IMR-90 (cell line): ENCODE data around the gene MUSTN1. TPM values are rescaled to one million over a fixed set of nuclear protein-coding genes. Genes with fewer than 3 reads are reported as not detected.

ENCODE experiments used
- ATAC-seq: fragments of 200-7000 bp; cut with Tn5 transposase; 2 replicates; pipeline ENCODE4 v1.9.1; 2020; ENCODE audit warnings: low read depth, mild to moderate bottlenecking, moderate library complexity
- BruUV-seq: library from RNA; stranded (reverse); fragments of 400-500 nt; replicated peaks from 2 replicates; lab custom pipeline; 2021; lab: Mats Ljungman, UMichigan
- CTCF ChIA-PET: fragments of 300-600 bp; formaldehyde crosslinking; extraction: SDS; loops from one replicate; lab custom pipeline; 2021; ENCODE audit warnings: antibody characterized with exemption; lab: Yijun Ruan, JAX
- POLR2A ChIA-PET: fragments of 300-600 bp; sonication (Branson Sonifier 250); formaldehyde crosslinking; loops from one replicate; lab custom pipeline; 2022; ENCODE audit warnings: antibody characterized with exemption; ENCODE audit not compliant: unreplicated experiment; lab: Charles Lee
- DNase-seq: peaks from one replicate; pipeline ENCODE4 v3.0.0; 2013
- H2AFZ ChIP-seq: replicated peaks from 2 replicates; pipeline ENCODE3; 2013; ENCODE audit warnings: low read length, mild to moderate bottlenecking; ENCODE audit not compliant: poor library complexity
- H2AK5ac ChIP-seq: 2 replicates; pipeline ENCODE4 v1.6.1; 2013; ENCODE audit warnings: low read depth, low read length, inconsistent platforms
- H2AK9ac ChIP-seq: replicated peaks from 2 replicates; pipeline ENCODE3; 2013; ENCODE audit warnings: mild to moderate bottlenecking, low read depth, low read length, moderate library complexity; ENCODE audit not compliant: poor library complexity
- H2BK120ac ChIP-seq: 2 replicates; pipeline ENCODE4 v1.6.1; 2013; ENCODE audit warnings: low read depth, low read length, inconsistent platforms
- H2BK15ac ChIP-seq: 3 replicates; pipeline ENCODE4 v1.6.1; 2013; ENCODE audit warnings: low read depth, low read length, inconsistent platforms
- H2BK20ac ChIP-seq: 2 replicates; pipeline ENCODE4 v1.6.1; 2013; ENCODE audit warnings: low read depth, mild to moderate bottlenecking, inconsistent platforms, low read length, moderate library complexity
- H2BK5ac ChIP-seq: 2 replicates; pipeline ENCODE4 v1.6.1; 2013; ENCODE audit warnings: mild to moderate bottlenecking, low read depth, low read length, inconsistent platforms; ENCODE audit not compliant: poor library complexity, severe bottlenecking
- H3K14ac ChIP-seq: replicated peaks from 2 replicates; pipeline ENCODE4 v1.6.1; 2013; ENCODE audit warnings: low read depth, low read length, inconsistent platforms
- H3K18ac ChIP-seq: 2 replicates; pipeline ENCODE4 v1.6.1; 2013; ENCODE audit warnings: low read depth, low read length, control low read depth
- H3K23ac ChIP-seq: 2 replicates; pipeline ENCODE4 v1.6.1; 2013; ENCODE audit warnings: low read depth, low read length, inconsistent platforms
- H3K27ac ChIP-seq: 2 replicates; pipeline ENCODE4 v1.5.1; 2013; ENCODE audit warnings: mild to moderate bottlenecking, control low read depth, low read length; ENCODE audit not compliant: insufficient read depth
- H3K27me3 ChIP-seq: 2 replicates; pipeline ENCODE4 v1.6.1; 2013; ENCODE audit warnings: low read length; ENCODE audit not compliant: control insufficient read depth, insufficient read depth
- H3K36me3 ChIP-seq: 2 replicates; pipeline ENCODE4 v1.6.1; 2013; ENCODE audit warnings: low read length, mixed read lengths; ENCODE audit not compliant: control insufficient read depth, insufficient read depth
- H3K4ac ChIP-seq: 2 replicates; pipeline ENCODE4 v1.6.1; 2013; ENCODE audit warnings: low read depth, low read length, inconsistent platforms
- H3K4me1 ChIP-seq: 2 replicates; pipeline ENCODE4 v1.6.1; 2013; ENCODE audit warnings: low read length, mixed read lengths; ENCODE audit not compliant: control insufficient read depth, insufficient read depth
- H3K4me2 ChIP-seq: 2 replicates; pipeline ENCODE4 v1.6.1; 2013; ENCODE audit warnings: low read depth, mild to moderate bottlenecking, control low read depth, low read length, moderate library complexity
- H3K4me3 ChIP-seq: 2 replicates; pipeline ENCODE4 v1.5.1; 2013; ENCODE audit warnings: low read depth, mild to moderate bottlenecking, control low read depth, low read length, moderate library complexity; ENCODE audit not compliant: insufficient read depth
- H3K56ac ChIP-seq: 2 replicates; pipeline ENCODE4 v1.6.1; 2013; ENCODE audit warnings: low read length, inconsistent platforms; ENCODE audit not compliant: insufficient read depth; ENCODE audit errors: extremely low read depth
- H3K79me1 ChIP-seq, 2 experiments: 2 replicates each; pipeline ENCODE4 v1.6.1; 2013; ENCODE audit warnings: low read length in 2 of 2, inconsistent platforms in 1 of 2, low read depth in 1 of 2
- H3K9ac ChIP-seq: 2 replicates; pipeline ENCODE4 v1.6.1; 2013; ENCODE audit warnings: low read depth, low read length, control low read depth
- H3K9me1 ChIP-seq: 2 replicates; pipeline ENCODE4 v1.6.1; 2013; ENCODE audit warnings: low read length, inconsistent platforms; ENCODE audit not compliant: insufficient read depth
- H3K9me3 ChIP-seq: 2 replicates; pipeline ENCODE4 v1.6.1; 2013; ENCODE audit warnings: low read length; ENCODE audit not compliant: control insufficient read depth, insufficient read depth
- H4K20me1 ChIP-seq: 2 replicates; pipeline ENCODE4 v1.6.1; 2013; ENCODE audit warnings: low read length, inconsistent platforms; ENCODE audit not compliant: insufficient read depth
- H4K5ac ChIP-seq: 2 replicates; pipeline ENCODE4 v1.6.1; 2013; ENCODE audit warnings: mild to moderate bottlenecking, low read depth, low read length, control low read depth
- H4K8ac ChIP-seq, 2 experiments: 2 replicates each; pipeline ENCODE4 v1.6.1; 2013; ENCODE audit warnings: low read depth in 2 of 2, low read length in 2 of 2, control low read depth in 1 of 2, inconsistent platforms in 1 of 2
- H4K91ac ChIP-seq: 2 replicates; pipeline ENCODE4 v1.6.1; 2013; ENCODE audit warnings: low read depth, low read length, inconsistent platforms; ENCODE audit not compliant: insufficient read depth
- ELK1 ChIP-seq: fragments of 150-350 bp; IDR thresholded peaks from 2 replicates; pipeline ENCODE4 v1.6.1; 2016; ENCODE audit warnings: low read depth, mild to moderate bottlenecking, low read length, moderate library complexity, borderline replicate concordance
- MXI1 ChIP-seq: IDR thresholded peaks from 2 replicates; pipeline ENCODE4 v1.6.1; 2012; ENCODE audit warnings: low read depth, mild to moderate bottlenecking, low read length, moderate library complexity, borderline replicate concordance
- NFE2L2 ChIP-seq: fragments of 150-350 bp; IDR thresholded peaks from 2 replicates; pipeline ENCODE4 v1.6.1; 2016; ENCODE audit warnings: low read depth, mild to moderate bottlenecking, low read length
- POLR2A ChIP-seq: IDR thresholded peaks from 2 replicates; pipeline ENCODE4 v1.6.1; 2012; ENCODE audit warnings: mild to moderate bottlenecking, low read depth, low read length
- WGBS, 2 experiments: methylation state at CpG; one replicate each; pipeline versions ENCODE4 v1.1.5 to v1.1.7; 2013; ENCODE audit warnings: missing lambda C conversion rate in 2 of 2; ENCODE audit not compliant: insufficient read length in 1 of 2; ENCODE audit errors: extremely low coverage in 2 of 2; 5-methylcytosine and 5-hydroxymethylcytosine counted together
- dilution Hi-C: fragments of 300-500 bp; cut with HindIII; formaldehyde crosslinking; loops from one replicate; pipeline ENCODE4 v1.14.3; 2018; ENCODE audit warnings: low sequenced_read_pairs; ENCODE audit not compliant: unreplicated experiment
- in situ Hi-C: fragments of 300-500 bp; cut with MboI; formaldehyde crosslinking; loops from 3 replicates; pipeline ENCODE4 v1.14.3; 2019; ENCODE audit warnings: low sequenced_read_pairs, inconsistent platforms, mixed read lengths
- intact Hi-C: fragments of 100-400 bp; cut with micrococcal nuclease; formaldehyde crosslinking; loops from 2 replicates; pipeline ENCODE4 v1.10.0; 2022
- polyA plus RNA-seq, 3 experiments: library from polyadenylated mRNA; depleted of rRNA; stranded (reverse); fragments of >200 nt; gene quantifications; 2 replicates each; pipeline ENCODE4 v1.2.3, GENCODE V29; 2012; ENCODE audit warnings: low replicate concordance in 1 of 3
- total RNA-seq: library from RNA; depleted of rRNA; stranded (reverse); fragments of >200 nt; gene quantifications from 2 replicates; pipeline ENCODE4 v1.2.3, GENCODE V29; 2012

The MUSTN1 gene
- total and polyA plus RNA-seq, 2 of the 4 experiments (the other 2 are of a cell fraction): not detected

DNA sequence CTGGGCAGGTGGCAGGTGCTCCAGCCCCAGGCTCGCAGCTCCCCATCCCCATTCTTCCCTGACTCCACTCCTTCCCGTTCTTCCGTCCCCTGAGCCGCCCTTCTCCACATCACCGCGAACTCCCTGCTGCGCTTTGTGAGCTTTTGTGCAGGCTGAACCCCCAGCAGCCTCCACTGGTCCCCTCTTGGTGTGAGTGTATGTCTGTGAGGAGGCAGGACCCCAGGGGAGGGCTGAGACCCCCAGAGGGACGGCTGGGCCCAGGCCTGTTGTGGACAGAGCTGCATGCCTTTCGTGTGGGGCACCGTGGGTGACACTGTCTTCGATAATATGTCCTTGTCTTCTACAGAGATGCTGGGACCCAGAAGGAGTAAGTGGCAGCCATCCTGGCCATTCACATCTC is 47.6 kb downstream of the MUSTN1 start:
- Histone ChIP-seq H3K23ac (no peak overlapping the region), H2BK15ac (no peak overlapping the region), H2BK20ac (no peak overlapping the region), H3K4me1 (no peaks in the 10 kb centered on the region), H3K4me2 (no peak overlapping the region), H3K27me3 (peaks cover 53% of the 10 kb centered on the region), H3K9me3 (no peaks in the 10 kb centered on the region), H3K79me1 (no peaks in the 10 kb centered on the region), H4K91ac (no peak overlapping the region), H4K5ac (no peak overlapping the region), H3K9ac (no peak overlapping the region), H3K18ac (no peak overlapping the region), H3K56ac (no peak overlapping the region), H3K9me1 (no peaks in the 10 kb centered on the region; the same call in 1 of the 2 replicates), H2BK120ac (no peak overlapping the region), H3K4me3 (no peak overlapping the region), H2AK9ac (no peak overlapping the region), H2AFZ (no peak overlapping the region), H2BK5ac (no peak overlapping the region), H3K14ac (no peak overlapping the region), H2AK5ac (no peak overlapping the region), H4K20me1 (no peaks in the 10 kb centered on the region), H3K27ac (no peak overlapping the region), H3K36me3 (no peaks in the 10 kb centered on the region), H4K8ac (no peak overlapping the region), H3K4ac (no peak overlapping the region)
- dilution Hi-C loops: no loop called here
- ChIA-PET CTCF (no interaction called here), POLR2A (no interaction called here)
- WGBS, 2 experiments: 55% methylated on average over 4 of the region's 11 CpGs; no CpG with 5 or more reads in 1 of the 2 experiments
- DNase-seq (no peak), ATAC-seq (no peak)
- no TSS peak for BruUV-seq
- intact Hi-C loops: no loop called here
- in situ Hi-C loops: no loop called here
- TF ChIP-seq POLR2A: no peak
- no peak for TF ChIP-seq NFE2L2
- no peak for TF ChIP-seq MXI1
- TF ChIP-seq ELK1: no peak
